Measurements from ENCODE around the gene OR7A17.

GRCh38 chr19:14871619-14872230 lies 14.2 kb downstream of the OR7A17 start:
- TF ChIP-seq CTCF (IDR thresholded peaks at IDR 0.05) (peak; percentile 72), ZFX (IDR thresholded peaks at IDR 0.05; ENCODE audit: borderline replicate concordance) (no peak)
